Astrocyte (in vitro differentiated cells and primary cell): ENCODE data around the gene TRAF1. TPM values are rescaled to one million over a fixed set of nuclear protein-coding genes. Genes with fewer than 3 reads are reported as not detected.

Experiments
- DNase-seq: peaks from one replicate; pipeline ENCODE4 v3.0.0-alpha.2; 2010; ENCODE audit warnings: low read depth
- FAIRE-seq: peaks from 2 replicates; lab custom pipeline; 2011; peaks lifted over from hg19 to GRCh38; lab: Jason Lieb, UNC
- H2AFZ ChIP-seq: 2 replicates; pipeline ENCODE4 v1.6.0; 2012; ENCODE audit warnings: low read depth, low read length, inconsistent platforms
- H3K27ac ChIP-seq: 2 replicates; pipeline ENCODE4 v1.5.1; 2011; ENCODE audit warnings: low read depth, low read length, inconsistent platforms
- H3K27me3 ChIP-seq: 2 replicates; pipeline ENCODE4 v1.6.0; 2011; ENCODE audit warnings: low read length, inconsistent platforms; ENCODE audit not compliant: insufficient read depth
- H3K36me3 ChIP-seq: 2 replicates; pipeline ENCODE4 v1.5.1; 2011; ENCODE audit warnings: low read length, inconsistent platforms; ENCODE audit not compliant: insufficient read depth
- H3K4me1 ChIP-seq: 2 replicates; pipeline ENCODE4 v1.5.1; 2011; ENCODE audit warnings: low read length, inconsistent platforms; ENCODE audit not compliant: insufficient read depth
- H3K4me2 ChIP-seq: 2 replicates; pipeline ENCODE4 v1.6.0; 2012; ENCODE audit warnings: low read length, inconsistent platforms
- H3K4me3 ChIP-seq: 2 replicates; pipeline ENCODE4 v1.5.1; 2011; ENCODE audit warnings: low read depth, mild to moderate bottlenecking, low read length, inconsistent platforms; ENCODE audit not compliant: insufficient read depth
- H3K79me2 ChIP-seq: 2 replicates; pipeline ENCODE4 v1.6.0; 2012; ENCODE audit warnings: mild to moderate bottlenecking, low read length, inconsistent platforms; ENCODE audit not compliant: insufficient read depth
- H3K9ac ChIP-seq: 2 replicates; pipeline ENCODE4 v1.6.0; 2012; ENCODE audit warnings: mild to moderate bottlenecking, low read length, inconsistent platforms
- H3K9me3 ChIP-seq: 2 replicates; pipeline ENCODE4 v1.5.1; 2012; ENCODE audit warnings: low read depth, mild to moderate bottlenecking, low read length, inconsistent platforms; ENCODE audit not compliant: insufficient read depth
- H4K20me1 ChIP-seq: 2 replicates; pipeline ENCODE4 v1.6.0; 2012; ENCODE audit warnings: low read length, inconsistent platforms; ENCODE audit not compliant: insufficient read depth
- H3K27ac Mint-ChIP-seq: one replicate; pipeline ENCODE4 v1.8.0; 2021; ENCODE audit warnings: mild to moderate bottlenecking, mixed read lengths; ENCODE audit not compliant: unreplicated experiment
- H3K27me3 Mint-ChIP-seq: one replicate; pipeline ENCODE4 v1.8.0; 2021; ENCODE audit warnings: low read depth, mixed read lengths; ENCODE audit not compliant: unreplicated experiment
- H3K36me3 Mint-ChIP-seq: one replicate; pipeline ENCODE4 v1.8.0; 2021; ENCODE audit warnings: low read depth, mixed read lengths; ENCODE audit not compliant: unreplicated experiment
- H3K4me1 Mint-ChIP-seq: one replicate; pipeline ENCODE4 v1.8.0; 2021; ENCODE audit warnings: low read depth, mixed read lengths; ENCODE audit not compliant: unreplicated experiment
- H3K4me3 Mint-ChIP-seq: one replicate; pipeline ENCODE4 v1.8.0; 2021; ENCODE audit warnings: mild to moderate bottlenecking, moderate library complexity, mixed read lengths; ENCODE audit not compliant: unreplicated experiment
- H3K9me3 Mint-ChIP-seq: one replicate; pipeline ENCODE4 v1.8.0; 2021; ENCODE audit warnings: mild to moderate bottlenecking, mixed read lengths; ENCODE audit not compliant: unreplicated experiment
- CTCF ChIP-seq: IDR thresholded peaks from 2 replicates; pipeline ENCODE4 v1.5.1; 2011; ENCODE audit warnings: low read depth, mild to moderate bottlenecking, inconsistent platforms, low read length, moderate library complexity; ENCODE audit not compliant: insufficient read depth
- EZH2 ChIP-seq: IDR thresholded peaks from 2 replicates; pipeline ENCODE4 v1.6.1; 2012; ENCODE audit warnings: mild to moderate bottlenecking, low read length, inconsistent platforms; ENCODE audit not compliant: insufficient read depth
- total RNA-seq: library from RNA; stranded (reverse); gene quantifications from 2 replicates; pipeline ENCODE4 v1.2.1, GENCODE V29; 2021

TRAF1 gene
- total RNA-seq, 1 donor from 2014 or later: 4.2 TPM

DNA sequence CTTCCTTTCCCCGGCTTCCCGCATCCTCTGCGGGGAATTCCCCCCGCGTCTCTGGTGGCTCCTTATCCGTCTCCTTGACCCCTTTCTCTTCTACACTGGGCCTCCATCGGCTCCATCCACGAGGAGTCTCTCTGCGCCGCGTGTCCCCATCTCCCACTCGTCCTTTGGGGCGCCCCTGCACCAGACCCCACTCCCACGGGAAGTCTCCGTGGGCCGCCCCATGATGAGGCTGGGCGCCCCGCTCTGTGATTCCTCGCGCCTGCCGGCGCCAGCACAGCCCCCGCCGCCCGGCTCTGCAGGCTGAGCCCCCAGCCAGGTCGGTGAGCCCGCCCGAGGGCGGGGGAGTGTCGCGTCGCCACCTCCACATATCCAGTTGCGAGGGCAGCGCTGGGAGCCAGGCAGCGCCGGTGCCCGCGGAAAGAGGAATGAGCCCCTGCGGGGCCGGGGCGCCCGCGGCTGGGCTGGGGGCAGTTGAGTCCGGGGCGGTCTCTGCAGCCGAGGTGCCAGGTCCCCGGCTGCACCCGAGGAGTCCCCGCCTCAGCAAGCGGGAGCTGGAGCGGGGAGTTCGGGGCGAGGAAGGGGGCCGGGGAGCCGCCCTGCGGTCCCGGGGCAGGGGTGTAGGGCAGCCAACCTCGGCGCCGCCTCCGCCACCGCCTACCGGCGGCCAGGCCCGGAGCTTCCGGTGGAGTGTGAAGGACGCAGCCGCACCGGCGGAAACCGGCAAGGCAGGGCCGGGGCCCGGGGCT, 2.1 kb upstream of the TRAF1 start:
- H3K27ac Mint-ChIP-seq: peak overlapping the region; percentile 50
- TF ChIP-seq EZH2: no peak
- H3K4me3 ChIP-seq: peak overlapping the region; percentile 44
- no peaks in the 10 kb centered on the region for H3K36me3 Mint-ChIP-seq
- no peaks in the 10 kb centered on the region for H3K27me3 Mint-ChIP-seq
- H3K27me3 ChIP-seq: no peaks in the 10 kb centered on the region
- peak overlapping the region; percentile 71 for H3K4me3 Mint-ChIP-seq
- H3K36me3 ChIP-seq: no peaks in the 10 kb centered on the region
- H3K27ac ChIP-seq: no peak overlapping the region
- no peaks in the 10 kb centered on the region for H4K20me1 ChIP-seq
- H3K79me2 ChIP-seq: no peaks in the 10 kb centered on the region
- no peaks in the 10 kb centered on the region for H3K9me3 Mint-ChIP-seq
- no peak for FAIRE-seq
- H3K4me1 Mint-ChIP-seq: peaks cover 24% of the 10 kb centered on the region
- H3K4me2 ChIP-seq: peak overlapping the region; percentile 85
- H3K4me1 ChIP-seq: peaks cover 45% of the 10 kb centered on the region
- H2AFZ ChIP-seq: peak overlapping the region; percentile 83
- DNase-seq: no peak
- no peaks in the 10 kb centered on the region for H3K9me3 ChIP-seq
- H3K9ac ChIP-seq: peak overlapping the region; percentile 60

GRCh38 chr9:120928015-120928482, 1.5 kb upstream of the TRAF1 start:
- no peaks in the 10 kb centered on the region for H3K36me3 Mint-ChIP-seq
- Histone ChIP-seq H3K9me3 (no peaks in the 10 kb centered on the region), H3K9ac (peak overlapping the region; percentile 60), H3K27ac (no peak overlapping the region), H3K27me3 (no peaks in the 10 kb centered on the region), H3K36me3 (no peaks in the 10 kb centered on the region), H2AFZ (peak overlapping the region; percentile 81), H3K4me2 (peak overlapping the region; percentile 85), H3K79me2 (no peaks in the 10 kb centered on the region), H3K4me1 (peaks cover 45% of the 10 kb centered on the region), H3K4me3 (peak overlapping the region; percentile 44), H4K20me1 (no peaks in the 10 kb centered on the region)
- H3K27me3 Mint-ChIP-seq: no peaks in the 10 kb centered on the region
- H3K27ac Mint-ChIP-seq: peak overlapping the region; percentile 50
- no peaks in the 10 kb centered on the region for H3K9me3 Mint-ChIP-seq
- DNase-seq (no peak), FAIRE-seq (no peak)
- H3K4me3 Mint-ChIP-seq: peak overlapping the region; percentile 71
- peaks cover 24% of the 10 kb centered on the region for H3K4me1 Mint-ChIP-seq
- TF ChIP-seq EZH2 (no peak), CTCF (no peak)

DNA sequence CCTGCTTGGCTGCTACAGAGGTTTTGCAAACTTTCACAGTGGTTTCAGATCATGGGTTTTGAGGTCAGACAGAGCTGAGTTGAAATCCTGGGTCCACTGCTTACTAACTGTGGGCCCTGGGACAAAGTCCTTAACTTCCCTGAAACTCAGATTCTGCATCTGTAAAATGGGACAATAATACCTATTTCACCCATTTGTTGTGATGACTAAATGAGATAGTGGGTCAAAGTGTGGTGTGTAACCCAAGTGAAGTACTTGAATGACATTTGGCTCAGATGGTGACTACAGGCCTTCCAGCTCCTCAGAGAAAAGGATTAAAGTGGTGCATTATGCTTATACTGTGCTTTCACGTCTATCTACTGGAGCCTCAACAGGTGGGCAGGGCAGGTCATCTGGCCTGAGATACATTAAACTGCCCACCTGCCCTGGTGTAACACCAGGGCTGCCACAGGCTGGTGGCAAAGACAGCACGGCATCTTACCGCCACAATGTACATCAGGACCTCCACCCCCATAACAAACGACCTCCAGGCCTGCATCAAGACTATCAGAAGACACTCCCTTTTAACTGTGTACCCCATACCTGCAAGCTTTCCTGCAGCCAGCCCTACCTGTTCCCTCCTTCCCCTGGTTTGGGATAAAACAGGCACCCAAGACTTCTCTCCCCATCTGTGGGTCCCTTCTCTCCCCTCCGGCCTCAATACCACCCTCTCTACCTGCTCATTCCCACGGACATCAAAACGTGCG, 846 bp upstream of the TRAF1 start:
- TF ChIP-seq CTCF (no peak), EZH2 (no peak)
- Histone ChIP-seq H3K36me3 (no peaks in the 10 kb centered on the region), H3K4me2 (peak overlapping the region; percentile 85), H3K4me3 (no peak overlapping the region), H3K4me1 (peaks cover 44% of the 10 kb centered on the region), H3K9me3 (no peaks in the 10 kb centered on the region), H3K27me3 (no peaks in the 10 kb centered on the region), H3K79me2 (no peaks in the 10 kb centered on the region), H4K20me1 (no peaks in the 10 kb centered on the region), H3K9ac (no peak overlapping the region), H2AFZ (no peak overlapping the region), H3K27ac (no peak overlapping the region)
- Mint-ChIP-seq H3K36me3 (no peaks in the 10 kb centered on the region), H3K9me3 (no peaks in the 10 kb centered on the region), H3K27ac (no peak overlapping the region), H3K27me3 (no peaks in the 10 kb centered on the region), H3K4me3 (no peak overlapping the region), H3K4me1 (peaks cover 24% of the 10 kb centered on the region)
- DNase-seq (no peak), FAIRE-seq (no peak)
